ENCODE results near the gene TMEM242.

GRCh38 chr6:157325069-157325805, 1.9 kb upstream of the TMEM242 start:
- TF ChIP-seq CTCF (IDR thresholded peaks at IDR 0.05; ENCODE audit: poor library complexity, severe bottlenecking) (no peak), POLR2AphosphoS5 (IDR thresholded peaks at IDR 0.05) (no peak), EZH2 (IDR thresholded peaks at IDR 0.05; ENCODE audit: borderline replicate concordance, insufficient read depth, low read length, poor library complexity, severe bottlenecking) (no peak), EP300 (conservative IDR thresholded peaks at IDR 0.05; ENCODE audit: poor library complexity, severe bottlenecking) (no peak), REST (IDR thresholded peaks at IDR 0.05; ENCODE audit: borderline replicate concordance) (peak; percentile 1), TAF1 (IDR thresholded peaks at IDR 0.05; ENCODE audit: low read depth) (no peak), SMC3 (conservative IDR thresholded peaks at IDR 0.05; ENCODE audit: poor library complexity) (no peak), MXI1 (conservative IDR thresholded peaks at IDR 0.05; ENCODE audit: poor library complexity, severe bottlenecking) (no peak)
